Muscle layer of duodenum (tissue), 2 donors: ENCODE measurements around the gene CEND1.

Source experiments
- H3K27ac ChIP-seq: one replicate; pipeline ENCODE4 v1.7.0; 2013; ENCODE audit warnings: mild to moderate bottlenecking, low read length
- H3K27me3 ChIP-seq: one replicate; pipeline ENCODE4 v1.7.0; 2013; ENCODE audit warnings: low read depth, mild to moderate bottlenecking, control low read depth, low read length
- H3K36me3 ChIP-seq, 2 donors: one replicate each; pipeline ENCODE4 v1.7.0; 2013; ENCODE audit warnings: low read length in 2 of 2, control low read depth in 1 of 2, mild to moderate bottlenecking in 1 of 2; ENCODE audit not compliant: insufficient read depth in 2 of 2, control insufficient read depth in 1 of 2
- H3K4me1 ChIP-seq, 2 donors: one replicate each; pipeline ENCODE4 v1.7.0; 2013; ENCODE audit warnings: low read length in 2 of 2, mild to moderate bottlenecking in 2 of 2, control low read depth in 1 of 2, moderate library complexity in 1 of 2; ENCODE audit not compliant: insufficient read depth in 2 of 2, control insufficient read depth in 1 of 2
- H3K4me3 ChIP-seq, 2 donors: one replicate each; pipeline ENCODE4 v1.7.0; 2013; ENCODE audit warnings: low read length in 2 of 2, low read depth in 1 of 2, mild to moderate bottlenecking in 1 of 2
- H3K9me3 ChIP-seq, 2 donors: one replicate each; pipeline ENCODE4 v1.7.0; 2013; ENCODE audit warnings: low read length in 2 of 2, control low read depth in 1 of 2, mild to moderate bottlenecking in 1 of 2; ENCODE audit not compliant: control insufficient read depth in 1 of 2
- donor health status: healthy.

CEND1 gene

GRCh38 chr11:791658-792534 lies 2.0 kb upstream of the CEND1 start:
- Histone ChIP-seq H3K27me3 (peaks cover 7% of the 10 kb centered on the region), H3K36me3 (peaks cover 0 to 20% of the 10 kb centered on the region in 2 donors)

GRCh38 chr11:790721-791564 lies 1.1 kb upstream of the CEND1 start:
- Histone ChIP-seq H3K9me3 (no peaks in the 10 kb centered on the region), H3K27ac (no peak overlapping the region), H3K27me3 (peaks cover 7% of the 10 kb centered on the region), H3K4me1 (peaks cover 0 to 23% of the 10 kb centered on the region in 2 donors), H3K4me3 (no peak overlapping the region), H3K36me3 (peaks cover 0 to 20% of the 10 kb centered on the region in 2 donors)

More at GRCh38 chr11:791658-792534, 2.0 kb upstream of the CEND1 start:
- Histone ChIP-seq H3K4me1 (peaks cover 6 to 30% of the 10 kb centered on the region in 2 donors), H3K4me3 (no peak overlapping the region), H3K9me3 (no peaks in the 10 kb centered on the region), H3K27ac (no peak overlapping the region)

- Histone ChIP-seq H3K4me3 (no peak overlapping the region), H3K4me1 (peaks cover 0 to 8% of the 10 kb centered on the region in 2 donors), H3K27me3 (peaks cover 7% of the 10 kb centered on the region), H3K36me3 (peaks cover 0 to 20% of the 10 kb centered on the region in 2 donors), H3K27ac (no peak overlapping the region), H3K9me3 (no peaks in the 10 kb centered on the region)
Measured at GRCh38 chr11:788953-789940, 643 bp downstream of the CEND1 start.

GRCh38 chr11:788009-788640 lies 1.8 kb downstream of the CEND1 start:
- Histone ChIP-seq H3K36me3 (peaks cover 0 to 17% of the 10 kb centered on the region in 2 donors), H3K4me3 (no peak overlapping the region), H3K27ac (no peak overlapping the region), H3K27me3 (peaks cover 7% of the 10 kb centered on the region), H3K9me3 (no peaks in the 10 kb centered on the region), H3K4me1 (peaks cover 0 to 17% of the 10 kb centered on the region in 2 donors)

GRCh38 chr11:787084-787675 lies 2.7 kb downstream of the CEND1 start:
- H3K27ac ChIP-seq = no peak overlapping the region
- H3K9me3 ChIP-seq = no peaks in the 10 kb centered on the region
- H3K4me1 ChIP-seq = peaks cover 0 to 19% of the 10 kb centered on the region in 2 donors

GRCh38 chr11:786235-787083 lies 3.4 kb downstream of the CEND1 start:
- Histone ChIP-seq H3K9me3 (no peaks in the 10 kb centered on the region), H3K4me3 (no peak overlapping the region), H3K27me3 (peaks cover 7% of the 10 kb centered on the region), H3K36me3 (peaks cover 0 to under 1% of the 10 kb centered on the region in 2 donors), H3K27ac (no peak overlapping the region), H3K4me1 (peaks cover 0 to 19% of the 10 kb centered on the region in 2 donors)

More at GRCh38 chr11:787084-787675, 2.7 kb downstream of the CEND1 start:
- Histone ChIP-seq H3K27me3 (peaks cover 7% of the 10 kb centered on the region), H3K36me3 (peaks cover 0 to 8% of the 10 kb centered on the region in 2 donors), H3K4me3 (no peak overlapping the region)

GRCh38 chr11:783581-784015 lies 6.3 kb downstream of the CEND1 start:
- Histone ChIP-seq H3K4me1 (peaks cover 0 to 10% of the 10 kb centered on the region in 2 donors), H3K4me3 (no peak overlapping the region), H3K27ac (no peak overlapping the region), H3K27me3 (no peaks in the 10 kb centered on the region), H3K36me3 (no peaks in the 10 kb centered on the region), H3K9me3 (no peaks in the 10 kb centered on the region)

GRCh38 chr11:782264-783174 lies 7.4 kb downstream of the CEND1 start:
- Histone ChIP-seq H3K9me3 (no peaks in the 10 kb centered on the region), H3K4me3 (no peak overlapping the region), H3K36me3 (no peaks in the 10 kb centered on the region), H3K27ac (no peak overlapping the region), H3K27me3 (no peaks in the 10 kb centered on the region), H3K4me1 (peaks cover 0 to 15% of the 10 kb centered on the region in 2 donors)
